ENCODE results near the gene TERT. TPM values are rescaled to one million over a fixed set of nuclear protein-coding genes. Genes with fewer than 3 reads are reported as not detected.

The TERT gene
- polyA plus RNA-seq, 2 of the 4 experiments (the other 2 are of a cell fraction), result 1.1 to 4.0 TPM

GRCh38 chr5:1297243-1297642, 2.4 kb upstream of the TERT start:
- TF ChIP-seq TP53 (CRISPR knock-in tag; IDR thresholded peaks at IDR 0.05) (no peak), MAX (IDR thresholded peaks at IDR 0.05) (no peak), JUNB (IDR thresholded peaks at IDR 0.05) (no peak), ESRRA (IDR thresholded peaks at IDR 0.05; ENCODE audit: borderline replicate concordance, low read length) (no peak), CHD2 (IDR thresholded peaks at IDR 0.05; ENCODE audit: low read length, partially characterized antibody) (no peak), HOXB13 (CRISPR knock-in tag; IDR thresholded peaks at IDR 0.05; ENCODE audit: low read depth) (no peak), NPAS2 (CRISPR knock-in tag; IDR thresholded peaks at IDR 0.05; ENCODE audit: borderline replicate concordance) (no peak), RARB (CRISPR knock-in tag; IDR thresholded peaks at IDR 0.05) (no peak), NFE2L2 (conservative IDR thresholded peaks at IDR 0.05; ENCODE audit: low read length) (no peak), HES2 (IDR thresholded peaks at IDR 0.05) (no peak), POLR2A (IDR thresholded peaks at IDR 0.05; ENCODE audit: low read length) (no peak), MAZ (IDR thresholded peaks at IDR 0.05; ENCODE audit: borderline replicate concordance, low read depth, low read length) (no peak), ZSCAN20 (CRISPR knock-in tag; IDR thresholded peaks at IDR 0.05) (no peak), RFX5 (IDR thresholded peaks at IDR 0.05) (no peak), EHMT2 (IDR thresholded peaks at IDR 0.05; ENCODE audit: low read depth) (no peak)
- no peak for ATAC-seq
- CTCF ChIA-PET, result interaction anchor here (1.3 kb wide), 1 partner anchor 83 kb away, joined by 6 read pairs; no protein-coding TSS in a partner anchor
- FAIRE-seq, result no peak
- Histone ChIP-seq H3K9me3 (0 out of 3 replicates have a peak, but pooled peaks cover under 1% of the 10 kb centered on the region), H3K4me2 (no peak overlapping the region), H3K4me1 (peaks cover 8% of the 10 kb centered on the region; the same call in 1 of the 3 replicates), H3K27ac (no peak overlapping the region), H3K4me3 (no peak overlapping the region)
- POLR2A ChIA-PET, result no interaction called here
- WGBS (ENCODE audit: missing lambda C conversion rate), result 68% methylated on average over 3 of the region's 4 CpGs
- no peak for DNase-seq (ENCODE audit: low read depth in 1 of 2, low spot score in 1 of 2)

GRCh38 chr5:1295650-1296037, 776 bp upstream of the TERT start:
- no peak for FAIRE-seq

GRCh38 chr5:1294206-1294834, 548 bp downstream of the TERT start:
- Histone ChIP-seq H3K4me2 (peak overlapping the region; percentile 99), H3K4me3 (peak overlapping the region; percentile 73)
- POLR2A ChIA-PET, result no interaction called here

More at GRCh38 chr5:1295650-1296037, 776 bp upstream of the TERT start:
- 98% methylated on average over 21 of the region's 22 CpGs for WGBS (ENCODE audit: missing lambda C conversion rate)
- H3K27ac ChIP-seq, result peak overlapping the region; percentile 74 to 89; a peak in 5 of 6 replicates
- peak overlapping the region; percentile 99 for H3K4me2 ChIP-seq
- CTCF ChIA-PET, result no interaction called here
- H3K9me3 ChIP-seq, result no peaks in the 10 kb centered on the region
- POLR2A ChIA-PET, result no interaction called here
- peak overlapping the region; percentile 73 for H3K4me3 ChIP-seq
- TF ChIP-seq ZSCAN20 (CRISPR knock-in tag; IDR thresholded peaks at IDR 0.05), result no peak
- TF ChIP-seq ZFP36 (IDR thresholded peaks at IDR 0.05; ENCODE audit: borderline replicate concordance, partially characterized antibody), result no peak
- TF ChIP-seq MYC (IDR thresholded peaks at IDR 0.05; ENCODE audit: borderline replicate concordance, low read length), result no peak
- TF ChIP-seq HES2 (IDR thresholded peaks at IDR 0.05), result no peak
- TF ChIP-seq NR3C1 (IDR thresholded peaks at IDR 0.05), result no peak
- no peak for TF ChIP-seq CBX8 (IDR thresholded peaks at IDR 0.05)
- TF ChIP-seq CHD2 (IDR thresholded peaks at IDR 0.05; ENCODE audit: low read length, partially characterized antibody), result no peak
- no peak for TF ChIP-seq PHF8 (IDR thresholded peaks at IDR 0.05; ENCODE audit: borderline replicate concordance, low read depth)
- ATAC-seq (no peak), DNase-seq (ENCODE audit: low read depth in 1 of 2, low spot score in 1 of 2) (no peak)
- peaks cover 8% of the 10 kb centered on the region; the same call in 1 of the 3 replicates for H3K4me1 ChIP-seq

More at GRCh38 chr5:1294206-1294834, 548 bp downstream of the TERT start:
- CTCF ChIA-PET, result interaction anchor here (1.5 kb wide), 1 partner anchor 9 kb away, joined by 3 read pairs; no protein-coding TSS in a partner anchor
- DNase-seq (ENCODE audit: low read depth in 1 of 2, low spot score in 1 of 2) (peak in 1 of 2 experiments; percentile 26), ATAC-seq (peak; percentile 33 to 56; a peak in 4 of 6 replicates), FAIRE-seq (no peak)
- TF ChIP-seq MAX (IDR thresholded peaks at IDR 0.05) (peak; percentile 9; the same call in 1 of the 2 replicates), KDM1A (IDR thresholded peaks at IDR 0.05; ENCODE audit: low read depth) (no peak)
- H3K9me3 ChIP-seq, result no peaks in the 10 kb centered on the region
- H3K4me1 ChIP-seq, result peaks cover 8% of the 10 kb centered on the region; the same call in 1 of the 3 replicates
- peak overlapping the region; percentile 74 to 89 for H3K27ac ChIP-seq
- WGBS (ENCODE audit: missing lambda C conversion rate), result 94% methylated on average over 15 of the region's 69 CpGs
